GM19099 (cell line): Measurements from ENCODE around the gene MLH3.

ENCODE experiments used
- POLR2A ChIP-seq: IDR thresholded peaks from 3 replicates; pipeline ENCODE4 v1.6.1; 2011; ENCODE audit warnings: low read depth; ENCODE audit not compliant: insufficient read length; ENCODE audit errors: extremely low read depth

MLH3 gene

DNA sequence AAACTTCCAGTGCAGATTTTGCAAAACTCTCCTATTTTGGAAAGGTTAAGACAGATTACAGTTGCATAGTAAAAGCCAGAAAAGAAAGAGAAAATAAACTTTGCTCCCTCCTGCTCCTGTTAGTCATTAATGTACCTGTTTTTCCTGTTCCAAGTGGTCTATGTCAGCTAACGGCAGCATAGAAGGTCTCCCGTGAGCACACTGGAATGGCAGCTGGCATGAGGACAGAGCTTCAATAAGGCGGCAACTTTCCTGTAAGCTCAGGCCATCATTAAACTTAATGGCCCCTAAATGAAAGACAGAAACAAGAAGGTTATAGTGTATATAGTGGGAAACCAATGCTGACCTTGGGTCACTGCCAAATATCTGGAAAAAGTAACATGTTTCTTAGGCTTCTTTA, 32.6 kb downstream of the MLH3 start:
- no peak for TF ChIP-seq POLR2A

DNA sequence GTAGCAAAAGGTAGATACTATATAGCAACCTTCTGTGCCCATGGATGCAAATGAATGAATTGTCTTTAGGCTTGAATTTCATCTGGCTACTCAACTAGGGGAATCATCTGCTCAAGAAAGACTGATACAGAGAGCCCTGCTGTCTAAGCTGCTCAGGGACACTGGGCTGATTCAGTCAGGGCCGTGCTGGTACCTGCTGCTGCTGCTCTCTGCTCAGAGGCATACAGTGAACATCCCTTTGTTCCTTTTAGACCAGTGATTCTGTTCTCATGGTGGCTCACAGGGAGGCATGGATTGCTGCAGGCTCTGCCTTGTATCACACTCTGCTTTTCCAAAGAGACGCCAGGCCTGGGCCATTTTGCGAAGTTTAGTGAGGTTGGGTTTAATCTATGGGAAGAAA, 34.5 kb downstream of the MLH3 start:
- no peak for TF ChIP-seq POLR2A

DNA sequence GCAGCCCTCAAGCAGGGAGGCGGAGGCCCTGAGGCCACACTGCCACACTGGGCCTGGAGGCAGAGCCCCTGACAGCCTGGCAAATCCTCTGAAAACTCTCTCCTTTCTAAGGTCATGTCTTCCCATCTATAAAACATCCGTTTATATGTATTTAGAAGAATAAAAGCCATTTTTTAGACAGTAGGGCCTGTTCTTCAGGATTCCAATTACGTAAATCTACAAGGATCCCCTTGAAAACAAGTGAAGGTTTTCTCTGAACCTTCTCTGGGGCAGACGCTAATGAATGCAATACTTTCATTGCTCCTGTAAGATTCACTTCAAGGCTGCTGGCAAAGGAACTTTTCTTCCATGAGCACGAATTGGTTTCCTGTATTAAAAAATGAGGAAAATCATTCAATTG, 35.8 kb downstream of the MLH3 start:
- no peak for TF ChIP-seq POLR2A

DNA sequence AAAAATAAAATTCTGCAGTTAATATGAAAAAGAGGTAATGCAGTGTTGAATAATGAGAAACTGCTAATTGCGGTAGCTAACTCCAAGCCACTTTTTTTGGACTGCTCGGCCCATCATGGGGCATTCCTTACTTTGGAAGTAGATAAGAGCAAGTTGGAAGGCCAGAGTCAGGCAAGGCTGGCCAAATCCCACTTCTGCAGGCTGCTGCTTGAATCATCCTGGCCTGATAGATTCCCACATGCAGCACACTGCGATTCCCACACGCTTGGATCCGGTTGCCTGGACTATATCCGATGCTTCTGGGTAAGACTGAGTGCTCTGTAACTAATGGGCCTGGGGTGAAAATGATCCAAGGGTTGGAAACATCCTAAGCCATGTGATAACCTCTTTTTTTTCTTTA, 38.0 kb downstream of the MLH3 start:
- TF ChIP-seq POLR2A: no peak

DNA sequence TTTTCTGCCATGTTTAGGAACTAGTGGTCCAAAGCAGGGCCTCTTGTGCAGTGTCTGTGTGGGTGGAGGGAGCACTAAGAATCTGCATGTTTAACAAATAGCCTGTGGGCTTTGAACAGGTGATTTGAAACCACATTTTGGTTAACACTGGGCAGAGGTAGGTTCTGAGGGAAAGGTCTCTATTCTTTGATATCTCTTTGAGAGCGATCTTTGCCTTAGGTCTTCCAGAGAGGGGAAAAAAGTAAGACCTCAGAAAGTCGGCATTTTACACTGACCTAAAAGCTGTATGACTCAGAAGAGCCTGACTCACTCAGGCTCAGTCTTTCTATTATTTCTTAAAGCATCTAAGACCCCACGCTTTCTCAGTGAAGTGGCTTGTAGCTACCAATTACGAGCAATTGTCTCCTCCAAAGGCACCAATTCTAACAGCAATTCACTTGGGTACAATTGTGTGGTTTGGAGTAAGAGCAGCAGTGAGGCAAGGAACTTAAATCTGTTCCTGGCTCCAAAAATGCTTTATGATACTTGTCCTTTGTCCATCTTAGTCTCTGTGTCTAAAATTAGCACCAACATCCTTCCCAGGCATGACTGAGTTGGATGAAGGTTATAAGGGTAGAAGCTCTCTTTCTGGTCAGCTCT, 39.8 kb downstream of the MLH3 start:
- TF ChIP-seq POLR2A: no peak

DNA sequence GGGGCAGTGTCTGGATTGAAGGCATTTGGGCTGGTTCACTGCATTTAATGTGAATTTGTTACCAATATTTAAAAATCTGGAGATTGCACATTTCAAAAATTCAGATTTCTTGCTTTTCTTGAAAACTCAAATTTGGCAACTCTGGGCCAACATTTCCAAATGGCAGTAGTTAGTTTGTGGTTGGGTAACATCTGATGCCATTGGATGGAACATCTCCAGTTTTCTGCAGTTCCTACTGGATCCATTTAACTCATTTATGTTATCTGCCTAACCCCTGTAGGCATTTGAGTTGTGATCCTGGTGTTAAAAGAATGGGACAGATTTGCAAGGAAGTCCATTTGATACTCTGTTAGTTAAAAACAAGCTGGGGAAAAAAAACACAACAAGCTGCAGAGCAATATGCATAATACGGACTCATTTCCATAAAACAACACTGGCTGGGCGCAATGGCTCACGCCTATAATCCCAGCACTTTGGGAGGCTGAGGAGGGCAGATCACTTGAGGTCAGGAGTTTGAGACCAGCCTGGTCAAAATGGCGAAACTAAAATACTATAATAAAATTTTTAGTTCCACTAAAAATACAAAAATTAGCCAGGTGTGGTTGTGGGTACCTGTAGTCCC, 40.7 kb downstream of the MLH3 start:
- no peak for TF ChIP-seq POLR2A

DNA sequence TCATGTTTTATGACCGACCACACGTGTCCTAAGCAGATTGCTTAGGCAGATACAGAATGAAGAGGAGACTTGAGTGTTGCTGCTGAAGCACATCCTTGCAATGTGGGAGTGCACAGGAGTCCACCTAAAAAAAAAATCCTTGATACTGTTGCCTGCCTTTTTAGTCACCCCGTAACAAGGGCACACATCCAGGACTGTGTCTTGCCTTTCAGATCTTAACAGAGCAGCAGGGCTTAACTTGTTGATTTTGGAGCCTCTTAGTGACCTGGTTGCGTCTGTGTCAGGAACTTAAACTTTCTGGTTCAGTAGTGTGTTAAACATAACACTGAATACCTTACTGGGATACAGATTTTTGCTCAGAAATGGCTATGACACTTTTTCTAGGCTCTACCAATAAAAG, 42.1 kb downstream of the MLH3 start:
- TF ChIP-seq POLR2A: no peak

DNA sequence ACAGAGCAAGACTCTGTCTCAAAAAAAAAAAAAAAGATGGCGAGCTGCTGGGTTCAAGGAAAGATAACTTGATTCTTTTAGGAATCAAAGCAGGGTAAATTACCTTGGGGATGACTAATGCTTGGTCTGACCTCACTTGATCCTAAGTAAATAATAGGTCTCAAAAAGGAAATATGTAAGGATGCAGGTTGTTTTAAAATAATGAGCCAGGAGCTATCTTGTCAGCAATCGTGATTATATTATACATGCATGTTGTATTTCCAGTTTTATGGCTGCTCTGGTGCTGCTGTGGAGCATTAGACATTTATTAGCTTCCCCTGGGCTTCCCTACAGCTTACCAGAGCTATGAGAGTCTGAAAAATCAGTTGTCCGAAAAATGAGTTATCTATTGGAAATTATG, 45.9 kb downstream of the MLH3 start:
- TF ChIP-seq POLR2A: no peak

DNA sequence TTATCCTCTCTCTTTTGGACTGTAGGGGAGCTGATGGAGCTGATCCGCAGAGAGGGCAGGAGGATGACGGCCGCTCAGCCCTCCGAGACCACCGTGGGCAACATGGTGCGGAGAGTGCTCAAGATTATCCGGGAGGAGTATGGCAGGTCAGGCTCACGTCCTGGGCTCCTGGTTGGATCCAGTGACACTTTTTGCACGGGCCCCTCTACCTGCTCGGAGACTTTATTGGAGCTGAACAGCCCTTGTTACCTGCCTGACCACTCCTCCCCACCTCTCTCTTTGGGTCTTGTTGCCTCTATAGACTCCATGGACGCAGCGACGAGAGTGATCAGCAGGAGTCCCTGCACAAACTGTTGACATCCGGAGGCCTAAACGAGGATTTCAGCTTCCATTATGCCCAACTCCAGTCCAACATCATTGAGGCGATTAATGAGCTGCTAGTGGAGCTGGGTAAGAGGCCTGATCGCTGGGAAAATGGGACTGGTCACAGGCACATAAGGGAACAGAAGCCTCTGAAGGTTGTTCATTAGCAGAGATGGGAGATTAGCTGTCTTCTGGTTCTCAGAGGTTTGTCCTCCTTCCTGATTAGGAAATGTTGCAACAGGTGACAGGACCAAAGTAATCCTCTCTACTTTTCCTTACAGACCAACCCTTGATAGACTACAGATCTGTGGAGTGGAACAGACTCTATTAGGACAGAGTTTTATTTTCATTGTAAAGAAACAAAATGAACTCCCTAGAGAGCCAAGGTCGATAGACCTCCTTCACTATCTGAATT, 47.8 kb downstream of the MLH3 start:
- no peak for TF ChIP-seq POLR2A

DNA sequence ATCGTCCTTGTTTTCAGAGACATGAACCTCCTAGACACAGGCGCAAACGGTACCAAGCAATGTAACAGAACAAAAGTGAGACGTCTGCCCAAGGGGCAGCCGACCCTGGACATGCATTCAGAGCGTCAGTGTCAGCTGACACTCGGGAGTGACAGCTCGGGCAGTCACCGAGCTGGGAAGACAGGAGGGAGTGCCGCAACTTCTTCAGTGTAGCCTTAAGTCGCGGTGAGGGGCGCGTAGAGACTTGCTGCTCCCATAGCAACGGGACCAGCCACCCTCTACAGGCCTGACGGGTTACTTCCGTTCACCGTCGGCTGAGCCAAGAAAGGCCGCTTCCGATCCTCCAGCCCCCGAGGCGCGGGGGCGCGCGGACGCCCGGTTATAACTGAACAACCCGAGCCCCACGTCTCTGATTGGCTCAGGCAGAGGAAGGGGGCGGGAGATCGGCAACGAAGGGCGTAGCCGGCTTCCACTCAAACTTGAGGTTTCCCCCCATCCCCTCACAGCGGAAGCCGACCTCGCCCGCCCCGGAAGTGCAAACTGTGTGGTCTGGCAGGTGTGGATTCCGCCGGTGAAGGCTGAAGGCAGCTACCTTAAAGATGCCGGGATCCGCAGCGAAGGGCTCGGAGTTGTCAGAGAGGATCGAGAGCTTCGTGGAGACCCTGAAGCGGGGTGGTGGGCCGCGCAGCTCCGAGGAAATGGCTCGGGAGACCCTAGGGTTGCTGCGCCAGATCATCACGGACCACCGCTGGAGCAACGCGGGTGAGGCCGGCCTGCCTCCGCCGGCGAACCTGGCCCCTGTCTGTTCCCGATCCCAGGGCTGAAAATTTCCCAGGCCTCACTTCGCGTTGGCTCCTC, 48.6 kb downstream of the MLH3 start, which contains the start of gene EIF2B2:
Gene EIF2B2, plus strand, starts transcription at position 530 of the 858 bp plus-strand sequence. Its CDS starts 70 bp downstream, at position 600.
- peak; percentile 71 for TF ChIP-seq POLR2A

DNA sequence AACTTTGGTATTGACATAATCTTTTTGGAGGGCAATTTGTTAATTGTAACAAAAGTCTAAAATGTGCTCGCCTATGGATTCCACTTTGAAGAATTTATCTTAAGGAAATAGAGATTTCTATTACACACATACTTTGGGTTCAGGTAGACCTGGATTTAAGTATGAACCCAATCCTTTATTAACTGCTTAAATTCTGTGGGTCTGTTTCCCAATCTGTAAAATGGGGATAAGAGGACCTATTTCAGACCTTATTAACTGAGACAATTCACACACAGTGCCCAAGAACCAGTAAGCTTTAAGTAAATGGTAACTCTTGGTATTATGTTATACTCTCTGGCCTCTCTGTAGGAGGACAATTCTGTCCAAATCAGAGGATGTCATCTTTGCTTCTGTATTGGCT, 49.4 kb downstream of the MLH3 start:
- TF ChIP-seq POLR2A: no peak

DNA sequence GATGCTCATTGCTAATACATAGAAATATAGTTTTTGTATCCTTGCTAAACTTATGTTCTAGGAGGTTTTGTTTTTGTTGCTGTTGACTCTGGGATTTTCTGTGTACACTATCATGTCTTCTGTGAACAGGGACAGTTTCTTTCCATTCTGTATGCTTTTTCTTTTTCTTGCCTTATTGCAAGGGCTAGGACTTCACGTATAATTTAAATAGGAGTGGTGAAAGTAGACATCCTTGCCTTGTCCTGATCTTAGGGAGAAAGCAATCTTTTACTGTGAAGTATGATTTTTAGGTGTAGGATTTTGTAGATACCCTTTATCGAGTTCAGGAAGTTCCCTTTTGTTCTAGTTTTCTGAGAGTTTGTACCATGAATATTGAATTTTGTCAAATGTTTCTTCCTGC, 50.0 kb downstream of the MLH3 start:
- no peak for TF ChIP-seq POLR2A

DNA sequence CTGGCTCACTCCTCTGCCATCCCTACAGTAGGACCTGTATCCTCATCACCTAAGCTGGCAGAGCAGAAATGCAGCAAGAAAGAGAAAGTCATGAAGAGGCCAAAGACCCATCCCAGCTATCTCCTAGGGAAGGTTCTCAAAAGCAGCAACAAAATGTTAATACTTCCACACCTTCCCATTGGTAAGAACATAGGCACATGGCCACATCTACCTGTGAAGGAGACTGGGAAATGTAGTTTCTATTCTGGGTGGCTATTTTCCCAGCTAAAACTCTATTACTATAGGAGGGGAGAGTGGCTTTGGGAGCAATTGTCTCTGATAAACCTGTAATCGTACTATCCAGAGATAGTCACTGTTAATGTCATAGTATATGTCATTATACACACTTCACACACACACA, 62.3 kb downstream of the MLH3 start:
- no peak for TF ChIP-seq POLR2A

DNA sequence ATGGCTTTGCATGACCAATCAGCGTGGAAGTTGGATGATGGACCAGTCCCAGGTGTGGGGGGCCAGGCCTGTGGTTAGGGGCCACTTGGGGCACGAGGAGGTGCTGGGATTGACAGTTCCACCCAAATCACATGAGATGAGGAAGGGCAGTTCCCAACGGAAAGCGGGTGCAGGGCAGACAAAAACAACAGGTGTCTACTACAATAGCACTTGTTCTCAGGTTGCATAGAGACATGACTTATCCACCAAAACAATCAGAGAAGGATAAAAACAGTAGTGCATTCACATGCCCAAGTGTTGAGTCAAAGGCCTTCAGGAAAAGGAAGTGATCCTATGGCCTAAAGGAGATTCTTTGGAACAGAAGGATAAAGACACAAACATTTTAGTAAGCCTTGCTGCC, 63.1 kb downstream of the MLH3 start:
- no peak for TF ChIP-seq POLR2A

DNA sequence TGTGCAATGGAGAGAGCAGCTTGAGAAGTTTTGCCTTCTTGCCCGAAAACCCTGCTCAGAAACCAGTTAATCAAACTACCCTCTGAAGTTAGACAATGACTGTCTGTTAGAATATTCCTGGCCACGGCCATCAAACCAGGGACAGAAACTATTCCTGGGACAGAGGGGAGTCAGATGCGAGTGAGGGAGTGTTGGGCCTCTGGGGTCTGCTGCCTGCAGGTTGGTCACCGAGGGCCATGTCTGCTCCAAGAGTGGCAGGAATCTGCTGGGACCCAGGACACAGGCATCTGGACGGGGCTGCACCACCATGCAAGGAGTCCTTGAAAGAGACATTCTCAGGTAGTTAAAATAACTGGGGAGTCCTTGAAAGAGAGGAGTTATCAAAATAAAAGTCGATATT, 65.5 kb downstream of the MLH3 start:
- no peak for TF ChIP-seq POLR2A
